Psoas muscle (tissue), 8 donors: ENCODE measurements around the gene PLEKHA6. TPM values are rescaled to one million over a fixed set of nuclear protein-coding genes. Genes with fewer than 3 reads are reported as not detected.

Experiments used
- ATAC-seq, 4 donors: fragments of 200-7000 bp; cut with Tn5 transposase; one replicate each; pipeline ENCODE4 v1.9.1; 2020; ENCODE audit warnings: moderate library complexity in 3 of 4, mild to moderate bottlenecking in 2 of 4
- DNase-seq, 2 donors: peaks; one replicate each; pipeline ENCODE4 v3.0.0-alpha.2; 2020
- H3K27ac ChIP-seq: fragments of 200-600 bp; one replicate; pipeline ENCODE4 v1.8.0; 2022
- H3K27me3 ChIP-seq, 3 donors: fragments of 200-600 bp in 1 of 3; one replicate each; pipeline versions ENCODE4 v1.6.1 to v1.8.0; 2013 to 2022; ENCODE audit warnings: low read length in 2 of 3, mild to moderate bottlenecking in 2 of 3, moderate library complexity in 1 of 3; ENCODE audit not compliant: insufficient read depth in 3 of 3
- H3K36me3 ChIP-seq, 2 donors: fragments of 200-600 bp in 1 of 2; one replicate each; pipeline versions ENCODE4 v1.6.1 to v1.8.0; 2013 to 2022; ENCODE audit warnings: low read depth in 1 of 2, mild to moderate bottlenecking in 1 of 2, moderate library complexity in 1 of 2; ENCODE audit not compliant: insufficient read depth in 1 of 2
- H3K4me1 ChIP-seq: fragments of 200-600 bp; one replicate; pipeline ENCODE4 v1.8.0; 2022
- H3K4me3 ChIP-seq: fragments of 200-600 bp; one replicate; pipeline ENCODE4 v1.8.0; 2022; ENCODE audit warnings: mild to moderate bottlenecking
- H3K9me3 ChIP-seq: fragments of 200-600 bp; one replicate; pipeline ENCODE4 v1.8.0; 2022
- CTCF ChIP-seq: fragments of 200-600 bp; IDR thresholded peaks from one replicate; pipeline ENCODE4 v1.8.0; 2022; ENCODE audit warnings: antibody characterized with exemption
- WGBS, 3 donors: extraction: QIAGEN DNeasy Blood & Tissue Kit; methylation state at CpG; one replicate each; pipeline versions ENCODE4 v1.1.6 to v1.1.7; 2013; 5-methylcytosine and 5-hydroxymethylcytosine counted together
- intact Hi-C, 2 donors: fragments of 100-400 bp; cut with DNase I; formaldehyde crosslinking; loops; one replicate each; pipeline versions ENCODE4 v1.11.0 to v1.14.2; 2022
- polyA plus RNA-seq, 3 donors: library from polyadenylated mRNA; stranded (reverse); fragments of 200-250 nt; gene quantifications; one replicate each; pipeline ENCODE4 v1.2.3, GENCODE V29; 2013
- total RNA-seq, 4 donors: library from RNA; stranded (reverse); fragmentation: NEBNext Ultra II Directional in 2 of 4; extraction: Animal tissue kit (Norgen Biotek cat#: 25700) in 2 of 4; gene quantifications; one replicate each; pipeline versions ENCODE4 v1.2.1 to v1.2.4, GENCODE V29; 2021 to 2023
- donor health status: healthy with polysubstance abuse.
- donor health status: DM: no; HTN: no; CAD: no; lungs with moderate emphysema.
- donor health status: Bipolar disorder and iron deficiency.
- donor health status: healthy.
- donor health status: DM: yes; HTN: yes; CAD: no.
- donor health status: DM: no; HTN: no; CAD: no.
- donor health status: DM: no; HTN: no; CAD: no.
- donor health status: DM: yes; HTN: yes; CAD: no.

Gene PLEKHA6
- total and polyA plus RNA-seq, 7 donors: 0.92 to 7.1 (median 1.7) TPM

GRCh38 chr1:204204944-204205343 is 154.8 kb downstream of the PLEKHA6 start:
- Histone ChIP-seq H3K27ac (no peak overlapping the region), H3K9me3 (no peaks in the 10 kb centered on the region), H3K4me1 (peaks cover 4% of the 10 kb centered on the region), H3K27me3 (peaks cover 0 to 2% (median 0%) of the 10 kb centered on the region in 3 donors), H3K4me3 (no peak overlapping the region), H3K36me3 (no peaks in the 10 kb centered on the region)
- ATAC-seq (no peak), DNase-seq (no peak)
- no peak for TF ChIP-seq CTCF
- 94 to 97% (median 97%) methylated on average over 2 of the region's 2 CpGs for WGBS, 3 donors
- intact Hi-C loops: no loop called here

- ATAC-seq: no peak
- DNase-seq: no peak
- Histone ChIP-seq H3K27me3 (no peaks in the 10 kb centered on the region), H3K9me3 (no peaks in the 10 kb centered on the region), H3K4me1 (peaks cover 15% of the 10 kb centered on the region), H3K36me3 (no peaks in the 10 kb centered on the region), H3K27ac (no peak overlapping the region), H3K4me3 (no peak overlapping the region)
- TF ChIP-seq CTCF: no peak
- intact Hi-C loops: no loop called here
- WGBS, 3 donors: 90 to 93% (median 90%) methylated on average over 5 of the region's 5 CpGs
Measured at GRCh38 chr1:204203206-204203767, 156.4 kb downstream of the PLEKHA6 start.

- Histone ChIP-seq H3K4me3 (no peak overlapping the region), H3K27ac (no peak overlapping the region), H3K4me1 (peaks cover 22% of the 10 kb centered on the region), H3K36me3 (no peaks in the 10 kb centered on the region), H3K27me3 (no peaks in the 10 kb centered on the region), H3K9me3 (no peaks in the 10 kb centered on the region)
- DNase-seq (no peak), ATAC-seq (no peak)
- no peak for TF ChIP-seq CTCF
- 93 to 95% (median 93%) methylated on average over 4 of the region's 4 CpGs for WGBS, 3 donors
- intact Hi-C loops: no loop called here
Measured at GRCh38 chr1:204202481-204202880, 157.2 kb downstream of the PLEKHA6 start.

- H3K27ac ChIP-seq: no peak overlapping the region
- no peak for DNase-seq
- peaks cover 0 to 2% (median 0%) of the 10 kb centered on the region in 3 donors for H3K27me3 ChIP-seq
- TF ChIP-seq CTCF: no peak
- H3K4me3 ChIP-seq: no peak overlapping the region
- no peak for ATAC-seq
- peaks cover 22% of the 10 kb centered on the region for H3K4me1 ChIP-seq
- H3K9me3 ChIP-seq: no peaks in the 10 kb centered on the region
- intact Hi-C loops: no loop called here
- WGBS, 3 donors: 86 to 90% (median 86%) methylated on average over 12 of the region's 12 CpGs
- no peaks in the 10 kb centered on the region for H3K36me3 ChIP-seq
Measured at GRCh38 chr1:204201348-204202040, 158.2 kb downstream of the PLEKHA6 start.
